PC-3 (cell line): ENCODE data around the gene HTR3D. TPM values are rescaled to one million over a fixed set of nuclear protein-coding genes. Genes with fewer than 3 reads are reported as not detected.

ENCODE experiments used
- ATAC-seq: fragments of 200-7000 bp; cut with Tn5 transposase; 2 replicates; pipeline ENCODE4 v1.9.1; 2020; ENCODE audit warnings: mild to moderate bottlenecking, moderate library complexity
- BruUV-seq: library from RNA; stranded (reverse); fragments of 400-500 nt; replicated peaks from 2 replicates; lab custom pipeline; 2021; lab: Mats Ljungman, UMichigan
- CTCF ChIA-PET: fragments of 300-600 bp; sonication (Branson Sonifier 250); formaldehyde crosslinking; loops from one replicate; lab custom pipeline; 2022; ENCODE audit warnings: antibody characterized with exemption; lab: Charles Lee
- POLR2A ChIA-PET: fragments of 300-600 bp; sonication (Branson Sonifier 250); formaldehyde crosslinking; loops from one replicate; lab custom pipeline; 2022; ENCODE audit warnings: antibody characterized with exemption; ENCODE audit not compliant: unreplicated experiment; lab: Charles Lee
- DNase-seq: peaks from one replicate; pipeline ENCODE4 v3.0.0-alpha.2; 2015
- H2AFZ ChIP-seq: fragments of 300-600 bp; sonication (generic); 2 replicates; pipeline ENCODE4 v1.6.0; 2016; ENCODE audit warnings: antibody characterized with exemption, low read length
- H3F3A ChIP-seq: fragments of 300-600 bp; sonication (generic); one replicate; pipeline ENCODE4 v1.6.0; 2017; ENCODE audit warnings: antibody characterized with exemption, low read length, control low read depth, mild to moderate bottlenecking; ENCODE audit not compliant: unreplicated experiment
- H3K27ac ChIP-seq: fragments of 300-600 bp; sonication (generic); 2 replicates; pipeline ENCODE4 v1.5.1; 2016; ENCODE audit warnings: mild to moderate bottlenecking, low read length
- H3K27me3 ChIP-seq: fragments of 300-600 bp; sonication (generic); 2 replicates; pipeline ENCODE4 v1.6.1; 2016; ENCODE audit warnings: low read length, mixed read lengths
- H3K36me3 ChIP-seq: fragments of 300-600 bp; sonication (generic); 2 replicates; pipeline ENCODE4 v1.6.1; 2016; ENCODE audit warnings: low read depth, mixed run types, low read length, mixed read lengths
- H3K4me1 ChIP-seq: fragments of 300-600 bp; sonication (generic); 2 replicates; pipeline ENCODE4 v1.5.1; 2016; ENCODE audit warnings: low read length; ENCODE audit not compliant: insufficient read depth
- H3K4me2 ChIP-seq: fragments of 300-600 bp; sonication (generic); 2 replicates; pipeline ENCODE4 v1.6.0; 2016; ENCODE audit warnings: low read length
- H3K4me3 ChIP-seq: fragments of 300-600 bp; sonication (generic); 2 replicates; pipeline ENCODE4 v1.5.1; 2016; ENCODE audit warnings: mild to moderate bottlenecking, low read length, mixed read lengths
- H3K79me2 ChIP-seq: fragments of 300-600 bp; sonication (generic); 2 replicates; pipeline ENCODE4 v1.6.1; 2017; ENCODE audit warnings: low read length, mixed read lengths
- H3K9ac ChIP-seq: fragments of 300-600 bp; sonication (generic); 2 replicates; pipeline ENCODE4 v1.6.0; 2016; ENCODE audit warnings: mild to moderate bottlenecking, low read length
- H3K9me2 ChIP-seq: fragments of 300-600 bp; sonication (generic); replicated peaks from 2 replicates; pipeline ENCODE4 v1.6.1; 2016; ENCODE audit warnings: mixed run types, low read length, mixed read lengths
- H3K9me3 ChIP-seq: fragments of 300-600 bp; sonication (generic); 2 replicates; pipeline ENCODE4 v1.6.1; 2016; ENCODE audit warnings: low read length, mixed read lengths
- H4K20me1 ChIP-seq: fragments of 300-600 bp; sonication (generic); 2 replicates; pipeline ENCODE4 v1.6.1; 2016; ENCODE audit warnings: low read length, mixed read lengths
- EZH2 ChIP-seq: fragments of 300-600 bp; sonication (generic); IDR thresholded peaks from one replicate; pipeline ENCODE4 v1.6.1; 2017; ENCODE audit warnings: antibody characterized with exemption, mild to moderate bottlenecking, low read length; ENCODE audit not compliant: unreplicated experiment
- EZH2phosphoT487 ChIP-seq: fragments of 300-600 bp; sonication (generic); IDR thresholded peaks from 2 replicates; pipeline ENCODE4 v1.6.1; 2018; ENCODE audit warnings: mild to moderate bottlenecking, antibody characterized with exemption, low read length, borderline replicate concordance
- intact Hi-C: fragments of 100-400 bp; cut with micrococcal nuclease; formaldehyde crosslinking; loops from 2 replicates; pipeline ENCODE4 v1.9.0; 2023
- total RNA-seq: library from RNA; depleted of rRNA; stranded (reverse); fragments of >200 nt; gene quantifications from 2 replicates; pipeline ENCODE4 v1.2.3, GENCODE V29; 2014
- TF ChIP-seq, protein P1 (sequence below): fragments of 300-600 bp; sonication (generic); conservative IDR thresholded peaks from 2 replicates; pipeline ENCODE4 v1.5.1; 2017; ENCODE audit warnings: antibody characterized with exemption, low read depth, mild to moderate bottlenecking, low read length

Gene HTR3D
- total RNA-seq, 1 experiment from 2014 or later: not detected

DNA sequence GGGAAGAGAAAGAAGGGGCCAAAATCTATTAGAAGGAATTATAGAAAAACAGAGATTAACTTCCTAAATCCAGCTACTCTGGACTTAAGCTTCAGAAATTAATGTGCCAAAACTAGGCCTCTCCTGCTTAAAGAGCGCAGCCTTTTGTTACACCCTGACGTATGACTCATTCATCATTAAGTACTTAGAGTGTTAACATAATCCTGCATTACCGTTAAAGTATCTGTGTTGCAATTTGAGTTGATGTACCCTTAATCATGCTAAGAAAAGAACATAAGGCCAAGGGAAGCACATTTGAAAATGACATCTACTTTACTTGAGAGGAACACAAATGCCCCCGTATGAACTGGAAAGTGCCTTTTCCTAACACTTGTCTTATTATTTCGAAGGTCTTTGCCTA, 7.9 kb downstream of the HTR3D start:
- CTCF ChIA-PET: interaction anchor here (1.3 kb wide), 1 partner anchor 18 kb away, joined by 6 read pairs; no protein-coding TSS in a partner anchor
- no peaks in the 10 kb centered on the region for H3K9me2 ChIP-seq

DNA sequence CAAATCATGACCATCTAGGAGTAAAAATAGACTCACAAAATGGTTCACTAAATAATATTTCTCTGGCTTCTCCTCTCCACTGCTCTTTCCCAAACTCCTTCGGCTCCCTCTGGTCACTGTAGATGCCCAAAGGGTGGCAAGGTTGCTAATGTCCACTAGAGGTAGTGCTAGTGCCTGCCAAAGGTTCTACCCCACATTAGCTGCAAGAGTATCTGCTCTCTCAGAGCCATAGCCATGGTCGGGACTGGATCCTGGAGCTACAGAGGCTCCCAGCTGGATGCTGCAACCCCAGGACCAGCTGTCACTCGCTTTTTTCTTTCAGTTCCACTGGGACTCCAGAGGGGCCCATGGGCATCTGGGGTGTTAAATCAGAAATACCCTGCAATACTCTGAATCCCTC, 8.5 kb downstream of the HTR3D start:
- DNase-seq: peak; percentile 67
- Histone ChIP-seq H3K79me2 (no peaks in the 10 kb centered on the region), H3K4me3 (no peak overlapping the region), H4K20me1 (no peaks in the 10 kb centered on the region), H3K9ac (no peak overlapping the region), H3F3A (no peaks in the 10 kb centered on the region), H3K4me1 (no peaks in the 10 kb centered on the region), H3K27me3 (no peaks in the 10 kb centered on the region; the same call in 1 of the 2 replicates), H3K36me3 (no peaks in the 10 kb centered on the region), H2AFZ (no peak overlapping the region), H3K27ac (no peak overlapping the region), H3K9me3 (no peaks in the 10 kb centered on the region), H3K4me2 (no peak overlapping the region), H3K9me2 (no peaks in the 10 kb centered on the region)
- intact Hi-C loops: loop anchor here (5.0 to 10.0 kb wide), 2 partner anchors 92 to 245 kb away; no protein-coding TSS in a partner anchor
- no TSS peak for BruUV-seq
- peak; percentile 99 for ATAC-seq
- POLR2A ChIA-PET: interaction anchor here (0.5 kb wide), 1 partner anchor 95 kb away, joined by 4 read pairs; the partner anchor contains the start of gene EIF2B5
- CTCF ChIA-PET: interaction anchor here (0.6 to 1.3 kb wide), 4 partner anchors 18 to 689 kb away, joined by 3 to 6 read pairs (median 4); partner anchors contain the start of gene EIF2B5
- TF ChIP-seq EZH2: no peak
- TF ChIP-seq, protein P1, sequence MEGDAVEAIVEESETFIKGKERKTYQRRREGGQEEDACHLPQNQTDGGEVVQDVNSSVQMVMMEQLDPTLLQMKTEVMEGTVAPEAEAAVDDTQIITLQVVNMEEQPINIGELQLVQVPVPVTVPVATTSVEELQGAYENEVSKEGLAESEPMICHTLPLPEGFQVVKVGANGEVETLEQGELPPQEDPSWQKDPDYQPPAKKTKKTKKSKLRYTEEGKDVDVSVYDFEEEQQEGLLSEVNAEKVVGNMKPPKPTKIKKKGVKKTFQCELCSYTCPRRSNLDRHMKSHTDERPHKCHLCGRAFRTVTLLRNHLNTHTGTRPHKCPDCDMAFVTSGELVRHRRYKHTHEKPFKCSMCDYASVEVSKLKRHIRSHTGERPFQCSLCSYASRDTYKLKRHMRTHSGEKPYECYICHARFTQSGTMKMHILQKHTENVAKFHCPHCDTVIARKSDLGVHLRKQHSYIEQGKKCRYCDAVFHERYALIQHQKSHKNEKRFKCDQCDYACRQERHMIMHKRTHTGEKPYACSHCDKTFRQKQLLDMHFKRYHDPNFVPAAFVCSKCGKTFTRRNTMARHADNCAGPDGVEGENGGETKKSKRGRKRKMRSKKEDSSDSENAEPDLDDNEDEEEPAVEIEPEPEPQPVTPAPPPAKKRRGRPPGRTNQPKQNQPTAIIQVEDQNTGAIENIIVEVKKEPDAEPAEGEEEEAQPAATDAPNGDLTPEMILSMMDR: peak; percentile 71

More for the DNA sequence above, 7.9 kb downstream of the HTR3D start:
- intact Hi-C loops: no loop called here
- DNase-seq: no peak
- no peak overlapping the region for H2AFZ ChIP-seq
- no peaks in the 10 kb centered on the region for H3K4me1 ChIP-seq
- H3K36me3 ChIP-seq: no peaks in the 10 kb centered on the region
- POLR2A ChIA-PET: interaction anchor here (0.5 kb wide), 1 partner anchor 95 kb away, joined by 4 read pairs; the partner anchor contains the start of gene EIF2B5
- no TSS peak for BruUV-seq
- no peak for ATAC-seq
- H4K20me1 ChIP-seq: no peaks in the 10 kb centered on the region
- H3F3A ChIP-seq: no peaks in the 10 kb centered on the region
- no peak overlapping the region for H3K4me2 ChIP-seq
- H3K27me3 ChIP-seq: no peaks in the 10 kb centered on the region; the same call in 1 of the 2 replicates
- no peak overlapping the region for H3K4me3 ChIP-seq
- no peaks in the 10 kb centered on the region for H3K9me3 ChIP-seq
- H3K27ac ChIP-seq: no peak overlapping the region
- no peak for TF ChIP-seq EZH2
- no peak for TF ChIP-seq EZH2phosphoT487
- TF ChIP-seq, protein P1: no peak
- H3K79me2 ChIP-seq: no peaks in the 10 kb centered on the region
- H3K9ac ChIP-seq: no peak overlapping the region

DNA sequence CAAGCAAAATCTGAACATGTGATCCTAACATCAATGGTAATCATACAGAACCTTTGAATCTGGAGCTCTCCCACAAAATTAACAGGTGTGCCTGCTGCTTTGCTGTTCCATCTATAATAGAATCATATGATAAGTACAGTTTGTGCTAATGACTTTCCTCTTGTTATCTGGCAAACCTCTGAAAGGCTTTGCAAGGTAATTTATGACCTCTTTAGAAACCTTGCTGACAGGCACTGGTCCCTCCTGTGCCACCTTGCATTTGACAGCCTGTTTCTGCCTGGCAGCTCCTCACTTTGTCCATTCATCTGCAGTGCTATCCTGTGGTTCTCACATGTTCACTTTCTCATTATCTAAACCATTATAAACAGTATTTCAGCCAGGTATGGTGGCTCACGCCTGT, 11.1 kb downstream of the HTR3D start:
- CTCF ChIA-PET: no interaction called here
- intact Hi-C loops: loop anchor here (5.0 to 10.0 kb wide), 2 partner anchors 90 to 242 kb away; no protein-coding TSS in a partner anchor
- POLR2A ChIA-PET: no interaction called here

More for the DNA sequence above, 11.1 kb downstream of the HTR3D start:
- no peak overlapping the region for H3K4me2 ChIP-seq
- H2AFZ ChIP-seq: no peak overlapping the region
- BruUV-seq: no TSS peak
- TF ChIP-seq EZH2phosphoT487 (no peak), EZH2 (no peak)
- TF ChIP-seq, protein P1: no peak
- H4K20me1 ChIP-seq: no peaks in the 10 kb centered on the region
- H3K9ac ChIP-seq: no peak overlapping the region
- DNase-seq (no peak), ATAC-seq (no peak)
- H3F3A ChIP-seq: no peaks in the 10 kb centered on the region
- no peaks in the 10 kb centered on the region for H3K36me3 ChIP-seq
- no peaks in the 10 kb centered on the region for H3K27me3 ChIP-seq
- no peak overlapping the region for H3K4me3 ChIP-seq
- H3K27ac ChIP-seq: no peak overlapping the region
- no peaks in the 10 kb centered on the region for H3K4me1 ChIP-seq
- no peaks in the 10 kb centered on the region for H3K79me2 ChIP-seq
- no peaks in the 10 kb centered on the region for H3K9me3 ChIP-seq
- no peaks in the 10 kb centered on the region for H3K9me2 ChIP-seq
